ENCODE measurements around the gene MTMR12.

MTMR12 gene

GRCh38 chr5:32264957-32265572 is 47.7 kb downstream of the MTMR12 start:
- Mint-ChIP-seq H3K36me3 (peaks cover 44% of the 10 kb centered on the region), H3K9me3 (no peaks in the 10 kb centered on the region), H3K4me1 (peaks cover 5% of the 10 kb centered on the region), H3K27me3 (no peaks in the 10 kb centered on the region), H3K4me3 (no peak overlapping the region), H3K27ac (peak overlapping the region; percentile 53)
- DNase-seq (ENCODE audit: low spot score in 2 of 2) (no peak), ATAC-seq (ENCODE audit: low read depth) (no peak)

GRCh38 chr5:32263684-32264083 is 49.1 kb downstream of the MTMR12 start:
- peaks cover 54% of the 10 kb centered on the region for H3K36me3 Mint-ChIP-seq
- H3K27me3 Mint-ChIP-seq: no peaks in the 10 kb centered on the region
- H3K9me3 Mint-ChIP-seq: no peaks in the 10 kb centered on the region
- H3K4me1 Mint-ChIP-seq: peaks cover 5% of the 10 kb centered on the region
- DNase-seq (ENCODE audit: low spot score in 2 of 2): no peak
- H3K4me3 Mint-ChIP-seq: no peak overlapping the region
- H3K27ac Mint-ChIP-seq: no peak overlapping the region
- no peak for ATAC-seq (ENCODE audit: low read depth)

- DNase-seq (ENCODE audit: low spot score in 2 of 2) (no peak), ATAC-seq (ENCODE audit: low read depth) (peak; percentile 78)
- Mint-ChIP-seq H3K4me1 (peaks cover 5% of the 10 kb centered on the region), H3K36me3 (peaks cover 50% of the 10 kb centered on the region), H3K27ac (peak overlapping the region; percentile 9), H3K27me3 (no peaks in the 10 kb centered on the region), H3K4me3 (peak overlapping the region; percentile 1), H3K9me3 (no peaks in the 10 kb centered on the region)
Measured at GRCh38 chr5:32261198-32261597, 51.5 kb downstream of the MTMR12 start.

DNA sequence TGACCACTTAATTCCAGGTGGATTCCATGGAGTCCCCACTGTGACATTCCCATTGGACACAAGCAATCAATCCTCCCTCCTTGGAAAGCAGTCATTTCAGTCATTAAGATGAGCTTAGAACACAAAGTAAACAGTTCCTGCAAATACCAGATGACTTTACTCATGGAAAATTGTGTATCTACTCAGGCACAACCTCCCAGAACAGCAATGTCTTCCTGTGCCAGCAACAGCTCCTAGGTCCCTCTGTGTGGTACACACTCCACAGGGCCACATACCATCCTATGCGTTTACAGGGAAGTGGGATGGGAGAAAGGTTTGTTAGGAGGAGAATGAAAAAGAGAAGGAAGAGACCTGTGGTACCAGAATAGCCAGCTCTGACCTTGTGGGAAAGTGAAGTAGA is 53.7 kb downstream of the MTMR12 start:
- Mint-ChIP-seq H3K4me1 (peaks cover 5% of the 10 kb centered on the region), H3K27me3 (no peaks in the 10 kb centered on the region), H3K36me3 (peaks cover 46% of the 10 kb centered on the region), H3K9me3 (no peaks in the 10 kb centered on the region), H3K4me3 (no peak overlapping the region), H3K27ac (no peak overlapping the region)
- no peak for ATAC-seq (ENCODE audit: low read depth)
- no peak for DNase-seq (ENCODE audit: low spot score in 2 of 2)

DNA sequence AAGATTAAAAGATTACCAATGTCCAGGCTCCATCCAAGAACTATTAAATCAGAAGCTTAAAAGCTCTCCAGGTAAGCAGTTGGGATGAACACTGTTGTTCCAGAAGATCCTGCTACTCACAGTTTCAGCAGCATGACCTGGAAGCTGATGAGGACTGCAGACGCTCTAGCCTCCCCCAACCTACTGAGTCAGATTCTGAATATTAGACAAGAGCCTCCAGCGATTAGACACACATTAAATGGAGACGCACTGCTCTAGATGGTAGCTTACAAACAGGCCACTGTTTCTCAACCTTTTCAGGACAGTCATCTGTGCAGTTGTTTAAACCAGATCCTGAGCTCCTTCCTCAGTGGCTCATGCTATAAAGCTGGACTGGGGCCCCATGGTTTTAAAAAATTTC is 54.3 kb downstream of the MTMR12 start:
- Mint-ChIP-seq H3K36me3 (peaks cover 49% of the 10 kb centered on the region), H3K27ac (no peak overlapping the region)
- DNase-seq (ENCODE audit: low spot score in 2 of 2): no peak

GRCh38 chr5:32255540-32255900 is 57.2 kb downstream of the MTMR12 start:
- Mint-ChIP-seq H3K4me3 (no peak overlapping the region), H3K36me3 (peaks cover 44% of the 10 kb centered on the region), H3K4me1 (peaks cover 9% of the 10 kb centered on the region), H3K9me3 (no peaks in the 10 kb centered on the region), H3K27ac (no peak overlapping the region), H3K27me3 (no peaks in the 10 kb centered on the region)
- DNase-seq (ENCODE audit: low spot score in 2 of 2): no peak
- ATAC-seq (ENCODE audit: low read depth): no peak

More for the DNA sequence above, 54.3 kb downstream of the MTMR12 start:
- H3K9me3 Mint-ChIP-seq: no peaks in the 10 kb centered on the region
- peaks cover 5% of the 10 kb centered on the region for H3K4me1 Mint-ChIP-seq
- no peak for ATAC-seq (ENCODE audit: low read depth)
- no peaks in the 10 kb centered on the region for H3K27me3 Mint-ChIP-seq
- no peak overlapping the region for H3K4me3 Mint-ChIP-seq

GRCh38 chr5:32254881-32255539 is 57.7 kb downstream of the MTMR12 start:
- H3K9me3 Mint-ChIP-seq: no peaks in the 10 kb centered on the region

DNA sequence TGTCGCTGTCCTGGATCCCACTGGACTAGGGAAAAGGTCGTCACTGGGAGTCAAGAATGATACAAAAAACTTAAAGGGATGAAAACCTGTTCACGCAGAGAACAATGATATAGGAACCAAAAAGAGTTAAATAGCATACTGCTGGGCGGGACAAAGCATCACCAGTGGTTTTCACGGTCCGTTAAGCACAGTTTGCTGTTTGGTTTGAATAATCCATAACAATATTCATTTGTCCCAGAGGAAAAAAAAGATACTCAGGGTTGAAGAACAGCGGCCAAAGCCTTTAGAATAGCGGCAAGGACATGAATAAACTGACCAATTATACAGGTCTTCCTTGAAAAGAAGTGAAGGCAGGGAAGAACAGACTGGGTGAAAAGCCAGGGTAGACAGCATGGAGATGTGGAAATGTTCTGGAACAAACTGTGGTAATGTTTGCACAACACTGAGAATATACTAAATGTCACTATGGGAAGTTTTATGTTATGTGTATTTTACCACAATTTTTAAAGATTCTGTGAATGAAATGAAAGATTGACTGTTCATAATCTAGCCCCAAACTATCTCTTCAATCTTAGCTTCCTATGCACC is 60.8 kb downstream of the MTMR12 start:
- peak overlapping the region; percentile 81 for H3K27ac Mint-ChIP-seq
- H3K4me3 Mint-ChIP-seq: no peak overlapping the region
- no peaks in the 10 kb centered on the region for H3K9me3 Mint-ChIP-seq
- no peak for DNase-seq (ENCODE audit: low spot score in 2 of 2)
- peaks cover 55% of the 10 kb centered on the region for H3K36me3 Mint-ChIP-seq
- peaks cover 9% of the 10 kb centered on the region for H3K4me1 Mint-ChIP-seq
- H3K27me3 Mint-ChIP-seq: no peaks in the 10 kb centered on the region
- ATAC-seq (ENCODE audit: low read depth): no peak

More at GRCh38 chr5:32254881-32255539, 57.7 kb downstream of the MTMR12 start:
- no peak overlapping the region for H3K27ac Mint-ChIP-seq
- H3K27me3 Mint-ChIP-seq: no peaks in the 10 kb centered on the region
- DNase-seq (ENCODE audit: low spot score in 2 of 2) (no peak), ATAC-seq (ENCODE audit: low read depth) (no peak)
- H3K4me3 Mint-ChIP-seq: no peak overlapping the region
- H3K4me1 Mint-ChIP-seq: peaks cover 9% of the 10 kb centered on the region
- peaks cover 45% of the 10 kb centered on the region for H3K36me3 Mint-ChIP-seq

- Mint-ChIP-seq H3K9me3 (peaks cover 2% of the 10 kb centered on the region), H3K27ac (peak overlapping the region; percentile 46), H3K27me3 (no peaks in the 10 kb centered on the region), H3K36me3 (peaks cover 59% of the 10 kb centered on the region), H3K4me3 (no peak overlapping the region), H3K4me1 (peaks cover 9% of the 10 kb centered on the region)
- no peak for ATAC-seq (ENCODE audit: low read depth)
- no peak for DNase-seq (ENCODE audit: low spot score in 2 of 2)
Measured at GRCh38 chr5:32249668-32250067, 63.1 kb downstream of the MTMR12 start.

- Mint-ChIP-seq H3K4me1 (peaks cover 3% of the 10 kb centered on the region), H3K4me3 (no peak overlapping the region), H3K36me3 (peaks cover 50% of the 10 kb centered on the region), H3K9me3 (peaks cover 2% of the 10 kb centered on the region), H3K27ac (no peak overlapping the region), H3K27me3 (no peaks in the 10 kb centered on the region)
- DNase-seq (ENCODE audit: low spot score in 2 of 2): no peak
- no peak for ATAC-seq (ENCODE audit: low read depth)
Measured at GRCh38 chr5:32245742-32246141, 67.0 kb downstream of the MTMR12 start.

DNA sequence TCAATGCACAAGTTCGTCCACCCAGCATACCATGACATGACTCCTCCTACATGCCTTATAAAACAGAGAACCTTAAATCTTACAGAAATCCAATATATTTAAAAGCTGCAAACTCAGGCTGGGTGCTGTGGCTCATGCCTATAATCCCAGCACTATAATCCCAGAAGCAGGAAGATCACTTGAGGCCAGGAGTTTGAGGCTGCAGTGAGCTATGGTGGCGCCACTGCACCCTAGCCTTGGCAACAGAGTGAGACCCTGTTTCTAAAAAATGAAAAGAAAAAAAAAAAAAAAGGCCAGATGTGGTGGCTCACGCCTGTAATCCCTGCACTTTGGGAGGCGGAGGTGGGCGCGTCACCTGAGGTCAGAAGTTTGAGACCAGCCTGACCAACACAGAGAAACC is 68.7 kb downstream of the MTMR12 start:
- H3K36me3 Mint-ChIP-seq: peaks cover 43% of the 10 kb centered on the region
- no peak for DNase-seq (ENCODE audit: low spot score in 2 of 2)
- H3K27me3 Mint-ChIP-seq: no peaks in the 10 kb centered on the region
- ATAC-seq (ENCODE audit: low read depth): no peak
- peaks cover 2% of the 10 kb centered on the region for H3K9me3 Mint-ChIP-seq
- H3K27ac Mint-ChIP-seq: no peak overlapping the region
- no peak overlapping the region for H3K4me3 Mint-ChIP-seq
- peaks cover 3% of the 10 kb centered on the region for H3K4me1 Mint-ChIP-seq

GRCh38 chr5:32241034-32241783 is 71.5 kb downstream of the MTMR12 start:
- no peaks in the 10 kb centered on the region for H3K27me3 Mint-ChIP-seq
- peaks cover 28% of the 10 kb centered on the region for H3K36me3 Mint-ChIP-seq
- DNase-seq (ENCODE audit: low spot score in 2 of 2): no peak
- H3K4me1 Mint-ChIP-seq: peaks cover 3% of the 10 kb centered on the region
- H3K4me3 Mint-ChIP-seq: no peak overlapping the region
- ATAC-seq (ENCODE audit: low read depth): peak; percentile 34
- no peaks in the 10 kb centered on the region for H3K9me3 Mint-ChIP-seq
- peak overlapping the region; percentile 25 for H3K27ac Mint-ChIP-seq

GRCh38 chr5:32239385-32239784 is 73.4 kb downstream of the MTMR12 start:
- H3K4me1 Mint-ChIP-seq: peaks cover 3% of the 10 kb centered on the region
- H3K4me3 Mint-ChIP-seq: no peak overlapping the region
- H3K27me3 Mint-ChIP-seq: no peaks in the 10 kb centered on the region
- peak overlapping the region; percentile 2 for H3K27ac Mint-ChIP-seq
- H3K9me3 Mint-ChIP-seq: no peaks in the 10 kb centered on the region
- peaks cover 29% of the 10 kb centered on the region for H3K36me3 Mint-ChIP-seq
- ATAC-seq (ENCODE audit: low read depth) (no peak), DNase-seq (ENCODE audit: low spot score in 2 of 2) (no peak)
